ENCODE measurements around the gene TREX2. TPM values are rescaled to one million over a fixed set of nuclear protein-coding genes. Genes with fewer than 3 reads are reported as not detected.
"Not testable (repeated sequence)": the region's sequence is repeated elsewhere in the genome, so short reads cannot be mapped to it uniquely, and the experiment has no call there.

TREX2 gene
- total and polyA plus RNA-seq, 2 donors: 0.38 to 1.2 TPM

- H3K27me3 ChIP-seq (ENCODE audit: control insufficient read depth in 2 of 2, insufficient read depth in 1 of 2, low read length in 1 of 2): peaks cover 0 to 26% of the 10 kb centered on the region in 2 donors
Observed at GRCh38 chrX:153409414-153410101, 36.3 kb downstream of the TREX2 start.

DNA sequence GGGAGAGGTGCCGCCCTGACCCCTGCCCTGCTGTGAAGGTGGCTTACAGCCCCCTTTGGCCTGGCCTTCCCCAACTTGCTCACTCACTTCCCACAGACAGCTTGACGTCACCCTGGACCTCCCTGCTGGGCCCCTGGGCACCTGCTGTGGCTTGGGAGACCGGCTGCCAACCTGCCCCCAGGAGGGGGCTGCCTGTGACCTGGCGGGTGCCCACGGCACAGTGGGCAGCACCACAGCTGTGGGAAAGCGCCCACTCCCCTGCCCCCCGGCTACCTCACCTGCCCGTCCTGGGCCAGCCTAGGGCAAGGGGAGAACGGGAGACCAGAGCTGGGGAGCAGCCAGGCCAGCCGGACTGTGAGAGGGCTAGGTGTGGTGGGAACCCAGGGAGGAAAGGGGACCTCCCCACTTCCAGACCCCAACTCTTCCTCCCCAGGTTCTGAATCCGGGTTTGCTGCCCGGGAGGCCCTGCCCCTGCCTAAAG, 36.9 kb downstream of the TREX2 start:
- peaks cover 0 to 6% of the 10 kb centered on the region in 2 donors for H3K4me1 ChIP-seq (ENCODE audit: control insufficient read depth in 2 of 2, insufficient read depth in 2 of 2, low read length in 2 of 2)
- peaks cover 0 to 26% of the 10 kb centered on the region in 2 donors for H3K27me3 ChIP-seq (ENCODE audit: control insufficient read depth in 2 of 2, insufficient read depth in 1 of 2, low read length in 1 of 2)
- no peak overlapping the region for H3K27ac ChIP-seq (ENCODE audit: low read depth in 1 of 2, low read length in 1 of 2)
- no peaks in the 10 kb centered on the region for H3K9me3 ChIP-seq (ENCODE audit: control insufficient read depth in 2 of 2, insufficient read depth in 1 of 2, low read length in 1 of 2)
- no peak overlapping the region for H3K4me3 ChIP-seq (ENCODE audit: low read length in 2 of 2)
- DNase-seq (ENCODE audit: low read depth in 6 of 9, low spot score in 9 of 9): no peak
- WGBS: 97% methylated on average over 12 of the region's 12 CpGs
- no peaks in the 10 kb centered on the region for H3K36me3 ChIP-seq (ENCODE audit: control insufficient read depth in 2 of 2, insufficient read depth in 2 of 2, low read length in 1 of 2)

More at GRCh38 chrX:153409414-153410101, 36.3 kb downstream of the TREX2 start:
- WGBS: 94% methylated on average over 30 of the region's 30 CpGs
- no peaks in the 10 kb centered on the region for H3K9me3 ChIP-seq (ENCODE audit: control insufficient read depth in 2 of 2, insufficient read depth in 1 of 2, low read length in 1 of 2)
- H3K36me3 ChIP-seq (ENCODE audit: control insufficient read depth in 2 of 2, insufficient read depth in 2 of 2, low read length in 1 of 2): no peaks in the 10 kb centered on the region
- H3K27ac ChIP-seq (ENCODE audit: low read depth in 1 of 2, low read length in 1 of 2): no peak overlapping the region
- H3K4me3 ChIP-seq (ENCODE audit: low read length in 2 of 2): no peak overlapping the region
- H3K4me1 ChIP-seq (ENCODE audit: control insufficient read depth in 2 of 2, insufficient read depth in 2 of 2, low read length in 2 of 2): peaks cover 0 to 6% of the 10 kb centered on the region in 2 donors
- DNase-seq (ENCODE audit: low read depth in 6 of 9, low spot score in 9 of 9): no peak

DNA sequence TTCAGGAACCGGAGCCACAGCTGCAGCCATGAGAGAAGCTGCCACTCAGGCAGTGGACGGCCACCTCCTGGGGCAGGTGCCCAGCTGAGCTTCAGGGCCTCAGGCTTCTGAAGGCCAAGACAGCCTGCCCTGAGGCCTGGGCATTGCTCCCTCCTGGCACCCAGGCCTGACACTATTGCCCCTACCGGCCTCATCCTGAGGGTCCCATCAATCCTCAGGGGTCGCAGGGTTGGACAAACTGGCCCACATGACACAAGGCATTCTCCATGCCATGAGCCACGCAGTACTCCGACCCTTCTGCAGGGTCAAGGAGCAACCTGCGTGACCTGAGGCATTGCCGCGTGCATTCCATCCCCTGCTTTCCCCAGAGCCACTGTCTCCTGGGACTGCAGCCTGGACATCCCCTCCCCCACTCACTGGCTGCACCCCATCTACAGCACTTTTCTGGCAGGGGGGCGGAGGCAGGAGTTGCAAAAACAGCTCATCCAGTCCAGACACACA, 37.6 kb downstream of the TREX2 start:
- Histone ChIP-seq H3K27ac (ENCODE audit: low read depth in 1 of 2, low read length in 1 of 2) (no peak overlapping the region), H3K4me3 (ENCODE audit: low read length in 2 of 2) (no peak overlapping the region), H3K36me3 (ENCODE audit: control insufficient read depth in 2 of 2, insufficient read depth in 2 of 2, low read length in 1 of 2) (no peaks in the 10 kb centered on the region), H3K4me1 (ENCODE audit: control insufficient read depth in 2 of 2, insufficient read depth in 2 of 2, low read length in 2 of 2) (peaks cover 0 to 6% of the 10 kb centered on the region in 2 donors), H3K9me3 (ENCODE audit: control insufficient read depth in 2 of 2, insufficient read depth in 1 of 2, low read length in 1 of 2) (no peaks in the 10 kb centered on the region), H3K27me3 (ENCODE audit: control insufficient read depth in 2 of 2, insufficient read depth in 1 of 2, low read length in 1 of 2) (peaks cover 0 to 25% of the 10 kb centered on the region in 2 donors)
- 98% methylated on average over 10 of the region's 10 CpGs for WGBS
- DNase-seq (ENCODE audit: low read depth in 6 of 9, low spot score in 9 of 9): no peak

GRCh38 chrX:153407736-153408135, 38.1 kb downstream of the TREX2 start:
- Histone ChIP-seq H3K4me3 (ENCODE audit: low read length in 2 of 2) (no peak overlapping the region), H3K36me3 (ENCODE audit: control insufficient read depth in 2 of 2, insufficient read depth in 2 of 2, low read length in 1 of 2) (no peaks in the 10 kb centered on the region), H3K27ac (ENCODE audit: low read depth in 1 of 2, low read length in 1 of 2) (no peak overlapping the region), H3K27me3 (ENCODE audit: control insufficient read depth in 2 of 2, insufficient read depth in 1 of 2, low read length in 1 of 2) (peaks cover 0 to 22% of the 10 kb centered on the region in 2 donors), H3K9me3 (ENCODE audit: control insufficient read depth in 2 of 2, insufficient read depth in 1 of 2, low read length in 1 of 2) (no peaks in the 10 kb centered on the region), H3K4me1 (ENCODE audit: control insufficient read depth in 2 of 2, insufficient read depth in 2 of 2, low read length in 2 of 2) (peaks cover 0 to 6% of the 10 kb centered on the region in 2 donors)
- DNase-seq (ENCODE audit: low read depth in 6 of 9, low spot score in 9 of 9): no peak
- 93% methylated on average over 3 of the region's 3 CpGs for WGBS

GRCh38 chrX:153406903-153407302, 39.0 kb downstream of the TREX2 start:
- WGBS: 93% methylated on average over 7 of the region's 7 CpGs
- Histone ChIP-seq H3K36me3 (ENCODE audit: control insufficient read depth in 2 of 2, insufficient read depth in 2 of 2, low read length in 1 of 2) (no peaks in the 10 kb centered on the region), H3K4me3 (ENCODE audit: low read length in 2 of 2) (no peak overlapping the region), H3K9me3 (ENCODE audit: control insufficient read depth in 2 of 2, insufficient read depth in 1 of 2, low read length in 1 of 2) (no peaks in the 10 kb centered on the region), H3K27me3 (ENCODE audit: control insufficient read depth in 2 of 2, insufficient read depth in 1 of 2, low read length in 1 of 2) (peaks cover 0 to 15% of the 10 kb centered on the region in 2 donors), H3K4me1 (ENCODE audit: control insufficient read depth in 2 of 2, insufficient read depth in 2 of 2, low read length in 2 of 2) (peaks cover 0 to 5% of the 10 kb centered on the region in 2 donors), H3K27ac (ENCODE audit: low read depth in 1 of 2, low read length in 1 of 2) (no peak overlapping the region)
- no peak for DNase-seq (ENCODE audit: low read depth in 6 of 9, low spot score in 9 of 9)

DNA sequence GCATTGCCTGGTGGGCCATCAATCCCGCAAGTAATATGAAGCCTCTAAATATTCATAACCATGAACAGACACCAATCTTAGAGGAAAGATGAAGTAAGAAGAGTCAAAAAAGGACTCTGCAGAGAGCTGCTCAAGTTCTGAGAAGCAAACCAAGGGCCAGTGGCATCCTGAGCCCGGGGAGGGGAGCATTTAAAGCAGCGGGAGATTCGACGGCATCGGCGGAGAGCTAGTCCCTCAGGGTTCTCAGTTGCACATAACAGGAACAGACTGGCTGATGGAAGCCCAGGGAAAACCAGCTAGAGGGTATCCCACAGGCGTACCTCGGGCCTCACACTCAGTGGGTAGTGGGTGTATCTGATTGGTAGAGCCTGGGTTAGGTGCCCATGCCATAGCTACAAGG, 39.8 kb downstream of the TREX2 start:
- DNase-seq (ENCODE audit: low read depth in 6 of 9, low spot score in 9 of 9): no peak
- Histone ChIP-seq H3K27ac (ENCODE audit: low read depth in 1 of 2, low read length in 1 of 2) (no peak overlapping the region), H3K9me3 (ENCODE audit: control insufficient read depth in 2 of 2, insufficient read depth in 1 of 2, low read length in 1 of 2) (peaks cover 0 to 4% of the 10 kb centered on the region in 2 donors), H3K27me3 (ENCODE audit: control insufficient read depth in 2 of 2, insufficient read depth in 1 of 2, low read length in 1 of 2) (peaks cover 0 to 7% of the 10 kb centered on the region in 2 donors), H3K36me3 (ENCODE audit: control insufficient read depth in 2 of 2, insufficient read depth in 2 of 2, low read length in 1 of 2) (no peaks in the 10 kb centered on the region), H3K4me3 (ENCODE audit: low read length in 2 of 2) (no peak overlapping the region), H3K4me1 (ENCODE audit: control insufficient read depth in 2 of 2, insufficient read depth in 2 of 2, low read length in 2 of 2) (no peaks in the 10 kb centered on the region)
- WGBS: 99% methylated on average over 9 of the region's 9 CpGs

GRCh38 chrX:153405426-153405825, 40.4 kb downstream of the TREX2 start:
- H3K36me3 ChIP-seq (ENCODE audit: control insufficient read depth in 2 of 2, insufficient read depth in 2 of 2, low read length in 1 of 2): no peaks in the 10 kb centered on the region
- H3K4me3 ChIP-seq (ENCODE audit: low read length in 2 of 2): no peak overlapping the region
- H3K9me3 ChIP-seq (ENCODE audit: control insufficient read depth in 2 of 2, insufficient read depth in 1 of 2, low read length in 1 of 2): peaks cover 0 to 4% of the 10 kb centered on the region in 2 donors
- H3K27ac ChIP-seq (ENCODE audit: low read depth in 1 of 2, low read length in 1 of 2): no peak overlapping the region
- no peaks in the 10 kb centered on the region for H3K4me1 ChIP-seq (ENCODE audit: control insufficient read depth in 2 of 2, insufficient read depth in 2 of 2, low read length in 2 of 2)
- WGBS: 15% methylated on average over 5 of the region's 5 CpGs
- H3K27me3 ChIP-seq (ENCODE audit: control insufficient read depth in 2 of 2, insufficient read depth in 1 of 2, low read length in 1 of 2): peaks cover 0 to 1% of the 10 kb centered on the region in 2 donors
- no peak for DNase-seq (ENCODE audit: low read depth in 6 of 9, low spot score in 9 of 9)

DNA sequence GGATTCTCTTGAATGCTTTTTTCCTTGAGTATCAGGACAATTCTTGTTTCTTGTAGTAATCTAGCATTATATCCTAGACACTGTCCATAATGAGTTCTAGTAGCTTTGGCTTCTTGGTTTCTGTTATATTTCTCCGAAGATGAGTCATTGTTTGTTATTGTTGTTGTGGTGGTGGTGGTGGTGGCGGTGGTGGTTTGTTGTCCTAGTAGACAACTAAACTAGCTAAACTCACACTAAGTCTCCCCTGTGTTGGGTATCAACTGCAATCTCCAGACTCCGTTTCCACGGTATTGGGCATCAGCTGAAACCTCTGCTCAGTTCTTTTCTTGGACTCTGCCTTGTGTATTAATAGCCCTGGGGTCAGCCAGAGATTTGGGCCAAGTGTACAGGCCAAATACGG, 41.5 kb downstream of the TREX2 start:
- not testable (repeated sequence) for DNase-seq (ENCODE audit: low read depth in 6 of 9, low spot score in 9 of 9); H3K9me3 ChIP-seq (ENCODE audit: control insufficient read depth in 2 of 2, insufficient read depth in 1 of 2, low read length in 1 of 2); H3K4me1 ChIP-seq (ENCODE audit: control insufficient read depth in 2 of 2, insufficient read depth in 2 of 2, low read length in 2 of 2); H3K27me3 ChIP-seq (ENCODE audit: control insufficient read depth in 2 of 2, insufficient read depth in 1 of 2, low read length in 1 of 2); H3K27ac ChIP-seq (ENCODE audit: low read depth in 1 of 2, low read length in 1 of 2); H3K36me3 ChIP-seq (ENCODE audit: control insufficient read depth in 2 of 2, insufficient read depth in 2 of 2, low read length in 1 of 2); H3K4me3 ChIP-seq (ENCODE audit: low read length in 2 of 2)
- WGBS: 97% methylated on average over 5 of the region's 5 CpGs

- 98% methylated on average over 29 of the region's 29 CpGs for WGBS
- Histone ChIP-seq H3K4me3 (ENCODE audit: low read length in 2 of 2) (no peak within 1 kb of the TSS), H3K4me1 (ENCODE audit: control insufficient read depth in 2 of 2, insufficient read depth in 2 of 2, low read length in 2 of 2) (no peaks in the 10 kb centered on the region), H3K27ac (ENCODE audit: low read depth in 1 of 2, low read length in 1 of 2) (no peak within 1 kb of the TSS), H3K27me3 (ENCODE audit: control insufficient read depth in 2 of 2, insufficient read depth in 1 of 2, low read length in 1 of 2) (no peaks in the 10 kb centered on the region), H3K9me3 (ENCODE audit: control insufficient read depth in 2 of 2, insufficient read depth in 1 of 2, low read length in 1 of 2) (peaks cover 0 to 4% of the 10 kb centered on the region in 2 donors), H3K36me3 (ENCODE audit: control insufficient read depth in 2 of 2, insufficient read depth in 2 of 2, low read length in 1 of 2) (no peaks in the 10 kb centered on the region)
- DNase-seq (ENCODE audit: low read depth in 6 of 9, low spot score in 9 of 9): no peak
Observed at GRCh38 chrX:153401133-153401764, 44.6 kb downstream of the TREX2 start, which contains the start of gene PNMA6E. Gene PNMA6E (minus strand): TSS chrX:153401350. CDS start chrX:153398849, 2,501 bp downstream.

Data from thymus (tissue), 11 donors.